Right lung (tissue), 5 donors: ENCODE data around the gene FNDC7. TPM values are rescaled to one million over a fixed set of nuclear protein-coding genes. Genes with fewer than 3 reads are reported as not detected.
A peak's percentile ranks its signal among the peaks of the same experiment; 100 is the strongest.
"Not testable (repeated sequence)": the region's sequence is repeated elsewhere in the genome, so short reads cannot be mapped to it uniquely, and the experiment has no call there.

ENCODE experiments used
- DNase-seq, 2 donors: peaks; one replicate each; pipeline ENCODE4 v3.0.0-alpha.2; 2013
- polyA plus RNA-seq, 5 donors: library from polyadenylated mRNA; unstranded; fragments of 120-200 nt; gene quantifications; one replicate each; pipeline versions ENCODE4 v1.2.1 to v1.2.3, GENCODE V29; 2013; ENCODE audit warnings: inconsistent platforms in 1 of 5, low replicate concordance in 1 of 5; ENCODE audit not compliant: insufficient read length in 5 of 5, insufficient read depth in 1 of 5

Gene FNDC7
- polyA plus RNA-seq, 5 donors: 0.04 TPM; not detected in 4

GRCh38 chr1:108699375-108700332 lies 13.1 kb upstream of the FNDC7 start:
- DNase-seq: no peak

GRCh38 chr1:108701176-108701849 lies 11.4 kb upstream of the FNDC7 start:
- no peak for DNase-seq

GRCh38 chr1:108702109-108702508 lies 10.6 kb upstream of the FNDC7 start:
- DNase-seq: not testable (repeated sequence)

GRCh38 chr1:108703939-108704338 lies 8.8 kb upstream of the FNDC7 start:
- DNase-seq: no peak

GRCh38 chr1:108704496-108704895 lies 8.2 kb upstream of the FNDC7 start:
- DNase-seq: no peak

- DNase-seq: no peak
These were observed 6.1 kb upstream of the FNDC7 start for GRCh38 chr1:108706643-108707042.

- DNase-seq: no peak
These were observed 3.7 kb upstream of the FNDC7 start for GRCh38 chr1:108708691-108709660.

- no peak for DNase-seq
These were observed 3.2 kb downstream of the FNDC7 start for GRCh38 chr1:108715932-108716331.

- DNase-seq: no peak
These were observed 3.9 kb downstream of the FNDC7 start for GRCh38 chr1:108716437-108717230.

- DNase-seq: no peak
These were observed 5.1 kb downstream of the FNDC7 start for GRCh38 chr1:108717774-108718316.

- DNase-seq: no peak
These were observed 6.4 kb downstream of the FNDC7 start for GRCh38 chr1:108718927-108719655.

- DNase-seq: no peak
These were observed 7.1 kb downstream of the FNDC7 start for GRCh38 chr1:108719656-108720435.

- peak in 1 of 2 donors; percentile 3 for DNase-seq
These were observed 9.6 kb downstream of the FNDC7 start for GRCh38 chr1:108722292-108722691.

GRCh38 chr1:108725906-108726305 lies 13.2 kb downstream of the FNDC7 start:
- DNase-seq: no peak

GRCh38 chr1:108728327-108728923 lies 15.7 kb downstream of the FNDC7 start:
- no peak for DNase-seq

GRCh38 chr1:108729481-108729880 lies 16.8 kb downstream of the FNDC7 start:
- DNase-seq: no peak

- DNase-seq: no peak
These were observed 19.7 kb downstream of the FNDC7 start for GRCh38 chr1:108732398-108732797.

GRCh38 chr1:108734171-108734865 lies 21.6 kb downstream of the FNDC7 start:
- DNase-seq: no peak
